PFSK-1 (cell line): ENCODE data around the gene MYO5B.

Experiments
- FOXP2 ChIP-seq: optimal IDR thresholded peaks from 2 replicates; pipeline ENCODE3; 2011; ENCODE audit warnings: borderline replicate concordance, control low read depth, inconsistent platforms; ENCODE audit not compliant: insufficient read depth; ENCODE audit errors: extremely low read length, extremely low read depth
- POLR2AphosphoS5 ChIP-seq: IDR thresholded peaks from 2 replicates; pipeline ENCODE4 v1.6.1; 2012; ENCODE audit warnings: low read depth, mild to moderate bottlenecking, control low read depth, low read length, moderate library complexity
- SIN3A ChIP-seq: IDR thresholded peaks from 2 replicates; pipeline ENCODE4 v1.6.1; 2012; ENCODE audit warnings: mild to moderate bottlenecking, low read length, moderate library complexity, borderline replicate concordance; ENCODE audit not compliant: insufficient read depth
- TAF1 ChIP-seq: IDR thresholded peaks from 2 replicates; pipeline ENCODE4 v1.6.1; 2012; ENCODE audit warnings: low read length, control low read depth, borderline replicate concordance; ENCODE audit not compliant: insufficient read depth
- TF ChIP-seq, protein P1 (sequence below), 2 experiments: IDR thresholded peaks; 2 replicates each; pipeline versions ENCODE4 v1.6.1 to v1.8.0; 2011 to 2012; ENCODE audit warnings: low read depth in 2 of 2, low read length in 2 of 2, control low read depth in 1 of 2, inconsistent platforms in 1 of 2, mild to moderate bottlenecking in 1 of 2, moderate library complexity in 1 of 2; ENCODE audit not compliant: insufficient read depth in 1 of 2

The MYO5B gene

DNA sequence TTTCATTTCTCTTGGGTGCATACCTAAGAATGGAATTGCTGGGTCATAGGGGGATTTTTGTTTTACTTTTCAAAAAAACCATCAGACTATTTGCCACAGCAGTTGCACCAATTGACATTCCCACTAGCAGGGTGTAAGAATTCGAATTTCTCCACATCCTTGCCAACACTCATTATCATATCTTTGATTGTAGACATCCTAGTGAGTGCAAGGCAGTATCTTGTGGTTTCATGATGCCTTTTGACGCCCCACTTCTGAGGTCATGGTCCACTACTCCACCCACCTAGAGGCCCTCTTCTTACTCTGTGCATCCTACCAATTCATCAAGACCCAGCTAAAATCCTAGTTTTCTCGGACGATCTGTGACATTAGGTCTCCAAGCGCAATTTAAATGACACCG lies 161.9 kb downstream of the MYO5B start:
- TF ChIP-seq, protein P1, sequence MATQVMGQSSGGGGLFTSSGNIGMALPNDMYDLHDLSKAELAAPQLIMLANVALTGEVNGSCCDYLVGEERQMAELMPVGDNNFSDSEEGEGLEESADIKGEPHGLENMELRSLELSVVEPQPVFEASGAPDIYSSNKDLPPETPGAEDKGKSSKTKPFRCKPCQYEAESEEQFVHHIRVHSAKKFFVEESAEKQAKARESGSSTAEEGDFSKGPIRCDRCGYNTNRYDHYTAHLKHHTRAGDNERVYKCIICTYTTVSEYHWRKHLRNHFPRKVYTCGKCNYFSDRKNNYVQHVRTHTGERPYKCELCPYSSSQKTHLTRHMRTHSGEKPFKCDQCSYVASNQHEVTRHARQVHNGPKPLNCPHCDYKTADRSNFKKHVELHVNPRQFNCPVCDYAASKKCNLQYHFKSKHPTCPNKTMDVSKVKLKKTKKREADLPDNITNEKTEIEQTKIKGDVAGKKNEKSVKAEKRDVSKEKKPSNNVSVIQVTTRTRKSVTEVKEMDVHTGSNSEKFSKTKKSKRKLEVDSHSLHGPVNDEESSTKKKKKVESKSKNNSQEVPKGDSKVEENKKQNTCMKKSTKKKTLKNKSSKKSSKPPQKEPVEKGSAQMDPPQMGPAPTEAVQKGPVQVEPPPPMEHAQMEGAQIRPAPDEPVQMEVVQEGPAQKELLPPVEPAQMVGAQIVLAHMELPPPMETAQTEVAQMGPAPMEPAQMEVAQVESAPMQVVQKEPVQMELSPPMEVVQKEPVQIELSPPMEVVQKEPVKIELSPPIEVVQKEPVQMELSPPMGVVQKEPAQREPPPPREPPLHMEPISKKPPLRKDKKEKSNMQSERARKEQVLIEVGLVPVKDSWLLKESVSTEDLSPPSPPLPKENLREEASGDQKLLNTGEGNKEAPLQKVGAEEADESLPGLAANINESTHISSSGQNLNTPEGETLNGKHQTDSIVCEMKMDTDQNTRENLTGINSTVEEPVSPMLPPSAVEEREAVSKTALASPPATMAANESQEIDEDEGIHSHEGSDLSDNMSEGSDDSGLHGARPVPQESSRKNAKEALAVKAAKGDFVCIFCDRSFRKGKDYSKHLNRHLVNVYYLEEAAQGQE (IDR thresholded peaks at IDR 0.05; ENCODE audit: insufficient read depth in 1 of 2, low read depth in 2 of 2, low read length in 2 of 2): no peak
- TF ChIP-seq FOXP2 (no peak), POLR2AphosphoS5 (no peak), TAF1 (no peak), SIN3A (no peak)

DNA sequence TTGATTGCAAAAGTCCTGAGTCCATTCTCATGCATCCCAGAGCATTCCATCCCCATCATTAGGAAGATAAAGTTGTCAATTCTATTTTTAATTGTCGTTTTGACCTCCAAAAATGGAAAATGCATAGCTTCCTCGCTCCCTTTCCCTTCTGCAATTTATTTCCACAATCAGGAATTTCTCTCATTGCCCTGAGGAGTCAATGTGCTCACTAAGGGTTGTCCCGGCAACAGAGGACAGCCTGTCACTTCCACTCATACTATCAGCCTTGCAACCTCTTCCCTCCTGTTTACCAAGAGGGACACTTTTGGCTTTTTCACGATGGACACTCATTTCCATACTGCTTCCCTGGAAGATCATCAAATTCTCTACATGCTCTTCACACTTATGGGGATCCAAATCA lies 164.8 kb downstream of the MYO5B start:
- TF ChIP-seq TAF1 (no peak), POLR2AphosphoS5 (no peak), FOXP2 (no peak), SIN3A (no peak)
- TF ChIP-seq, protein P1 (IDR thresholded peaks at IDR 0.05; ENCODE audit: insufficient read depth in 1 of 2, low read depth in 2 of 2, low read length in 2 of 2): no peak

DNA sequence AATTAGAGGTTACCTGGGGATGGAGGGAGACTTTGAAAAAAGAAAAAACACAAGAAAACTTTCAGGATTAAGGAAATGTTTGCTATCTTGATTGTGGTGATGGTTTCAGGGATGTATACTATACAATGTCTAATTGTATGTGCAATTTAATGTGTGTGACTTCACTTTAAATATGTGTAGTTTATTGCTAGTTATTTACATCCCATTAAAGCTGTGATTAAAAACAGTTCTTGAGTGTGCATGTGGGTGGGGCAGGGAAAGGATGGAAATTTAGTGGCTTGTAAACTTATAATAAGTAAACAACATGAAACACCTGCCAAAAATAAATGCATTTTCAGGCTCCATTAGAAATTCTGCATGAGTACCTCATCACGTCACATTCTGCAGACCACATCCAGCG lies 167.0 kb downstream of the MYO5B start:
- TF ChIP-seq, protein P1 (IDR thresholded peaks at IDR 0.05; ENCODE audit: insufficient read depth in 1 of 2, low read depth in 2 of 2, low read length in 2 of 2): no peak
- no peak for TF ChIP-seq FOXP2
- TF ChIP-seq POLR2AphosphoS5: no peak

DNA sequence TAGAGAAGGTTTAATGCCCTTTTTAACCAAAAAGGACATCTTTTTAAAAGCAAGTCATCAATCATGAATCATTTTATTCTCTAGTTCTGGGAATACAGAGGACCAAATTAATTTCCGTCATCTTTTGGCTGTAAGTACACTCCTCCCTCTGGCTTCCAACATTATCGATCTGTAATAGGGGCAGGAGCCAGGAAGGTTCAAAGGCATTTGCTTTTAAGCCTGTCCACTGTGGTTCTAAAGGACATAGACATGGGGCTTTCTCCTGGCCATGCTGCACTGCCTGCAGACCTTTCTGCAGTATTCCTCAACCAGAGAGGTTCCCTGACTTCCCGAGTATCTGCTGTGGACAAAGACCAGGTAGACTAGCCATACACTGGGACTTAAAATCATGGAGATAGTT lies 170.5 kb downstream of the MYO5B start:
- TF ChIP-seq POLR2AphosphoS5: no peak
- TF ChIP-seq FOXP2: no peak
- no peak for TF ChIP-seq TAF1
- TF ChIP-seq, protein P1 (IDR thresholded peaks at IDR 0.05; ENCODE audit: insufficient read depth in 1 of 2, low read depth in 2 of 2, low read length in 2 of 2): no peak
- no peak for TF ChIP-seq SIN3A

DNA sequence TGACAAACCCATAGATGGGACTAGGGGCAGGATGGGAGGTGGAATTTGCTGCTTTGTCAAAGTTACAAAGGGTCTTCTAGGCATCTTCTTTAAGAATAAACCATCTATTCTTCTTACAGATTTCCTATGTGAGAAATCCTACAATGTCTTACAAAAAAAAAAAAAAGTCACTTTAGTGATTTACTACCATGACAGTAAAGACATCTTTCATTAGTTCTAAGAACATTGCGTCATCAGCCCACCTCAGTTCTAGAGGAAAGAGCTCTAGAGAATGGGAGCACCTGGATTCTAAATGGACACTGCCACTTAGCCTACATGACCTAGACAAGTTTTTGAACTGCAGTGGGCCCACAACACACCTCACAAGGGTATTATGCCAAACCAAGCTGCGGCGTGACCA lies 172.0 kb downstream of the MYO5B start:
- TF ChIP-seq SIN3A (no peak), FOXP2 (no peak), POLR2AphosphoS5 (no peak), TAF1 (no peak)
- TF ChIP-seq, protein P1 (IDR thresholded peaks at IDR 0.05; ENCODE audit: insufficient read depth in 1 of 2, low read depth in 2 of 2, low read length in 2 of 2): no peak
